Measurements from ENCODE around the gene JAG2. TPM values are rescaled to one million over a fixed set of nuclear protein-coding genes. Genes with fewer than 3 reads are reported as not detected.
A peak's percentile ranks its signal among the peaks of the same experiment; 100 is the strongest.

The JAG2 gene
- total RNA-seq, 4 donors from 2014 or later, result 20.7 to 29.4 (median 23.3) TPM

GRCh38 chr14:105200641-105201040 lies 32.1 kb upstream of the JAG2 start:
- WGBS, 2 donors, result 84 to 87% methylated on average over 6 to 12 of the region's 16 CpGs
- no peak for DNase-seq
- peaks cover 33 to 89% (median 60%) of the 10 kb centered on the region in 3 donors for H3K4me1 ChIP-seq

GRCh38 chr14:105200074-105200473 lies 31.5 kb upstream of the JAG2 start:
- Histone ChIP-seq H3K4me1 (peaks cover 28 to 89% (median 60%) of the 10 kb centered on the region in 3 donors), H3K4me3 (no peak overlapping the region), H3K27ac (no peak overlapping the region), H3K9me3 (no peaks in the 10 kb centered on the region), H3K36me3 (no peaks in the 10 kb centered on the region), H3K27me3 (peaks cover 2 to 88% (median 14%) of the 10 kb centered on the region in 4 donors)
- TF ChIP-seq POLR2A (IDR thresholded peaks at IDR 0.05) (no peak), CTCF (IDR thresholded peaks at IDR 0.05) (peak in 1 of 6 experiments; percentile 7)
- intact Hi-C loops (cut with DNase I), result loop anchor here (10.0 kb wide), 1 partner anchor 85 kb away; no protein-coding TSS in a partner anchor
- DNase-seq, result no peak
- WGBS, 2 donors, result 64 to 73% methylated on average over 4 to 6 of the region's 10 CpGs

More at GRCh38 chr14:105200641-105201040, 32.1 kb upstream of the JAG2 start:
- Histone ChIP-seq H3K27ac (no peak overlapping the region), H3K9me3 (no peaks in the 10 kb centered on the region), H3K27me3 (peaks cover 0 to 83% (median 11%) of the 10 kb centered on the region in 4 donors), H3K36me3 (no peaks in the 10 kb centered on the region), H3K4me3 (no peak overlapping the region)
- TF ChIP-seq CTCF (IDR thresholded peaks at IDR 0.05) (no peak), POLR2A (IDR thresholded peaks at IDR 0.05) (no peak)
- intact Hi-C loops (cut with DNase I), result loop anchor here (10.0 kb wide), 1 partner anchor 84 kb away; no protein-coding TSS in a partner anchor

GRCh38 chr14:105199093-105199492 lies 30.5 kb upstream of the JAG2 start:
- H3K27ac ChIP-seq, result peak overlapping the region in 2 of 4 donors; percentile 73 to 80
- H3K4me3 ChIP-seq, result no peak overlapping the region
- H3K9me3 ChIP-seq, result no peaks in the 10 kb centered on the region
- H3K27me3 ChIP-seq, result peaks cover 6 to 97% (median 16%) of the 10 kb centered on the region in 4 donors
- WGBS, 2 donors, result 30 to 64% methylated on average over 8 to 9 of the region's 18 CpGs
- TF ChIP-seq CTCF (IDR thresholded peaks at IDR 0.05), result no peak
- no peak for TF ChIP-seq POLR2A (IDR thresholded peaks at IDR 0.05)
- intact Hi-C loops (cut with DNase I), result no loop called here
- no peaks in the 10 kb centered on the region for H3K36me3 ChIP-seq
- H3K4me1 ChIP-seq, result peaks cover 20 to 89% (median 54%) of the 10 kb centered on the region in 3 donors
- no peak for DNase-seq

GRCh38 chr14:105198588-105198987 lies 30.0 kb upstream of the JAG2 start:
- no peak for DNase-seq
- Histone ChIP-seq H3K4me1 (peaks cover 20 to 89% (median 54%) of the 10 kb centered on the region in 3 donors), H3K9me3 (no peaks in the 10 kb centered on the region), H3K27me3 (peaks cover 6 to 97% (median 16%) of the 10 kb centered on the region in 4 donors), H3K4me3 (no peak overlapping the region), H3K36me3 (no peaks in the 10 kb centered on the region), H3K27ac (peak overlapping the region in 3 of 4 donors; percentile 20 to 80 (median 73))
- WGBS, 2 donors, result 90% methylated on average over 2 of the region's 4 CpGs; no CpG with 5 or more reads in 1 of the 2 donors
- intact Hi-C loops (cut with DNase I), result no loop called here
- TF ChIP-seq CTCF (IDR thresholded peaks at IDR 0.05) (no peak), POLR2A (IDR thresholded peaks at IDR 0.05) (no peak)

GRCh38 chr14:105197211-105197641 lies 28.6 kb upstream of the JAG2 start:
- intact Hi-C loops (cut with DNase I), result no loop called here
- Histone ChIP-seq H3K9me3 (no peaks in the 10 kb centered on the region), H3K4me3 (peak overlapping the region in 2 of 4 donors; percentile 26 to 53), H3K27me3 (peaks cover 6 to 99% (median 19%) of the 10 kb centered on the region in 4 donors), H3K4me1 (peaks cover 22 to 85% (median 52%) of the 10 kb centered on the region in 3 donors), H3K36me3 (no peaks in the 10 kb centered on the region), H3K27ac (peak overlapping the region; percentile 9 to 80 (median 56))
- no peak for DNase-seq
- 0% methylated on average over 3 of the region's 15 CpGs; no CpG with 5 or more reads in 1 of the 2 donors for WGBS, 2 donors
- TF ChIP-seq CTCF (IDR thresholded peaks at IDR 0.05) (no peak), POLR2A (IDR thresholded peaks at IDR 0.05) (no peak)

Data from esophagus squamous epithelium (tissue), 5 donors.